HG03520 (cell line): ENCODE data around the gene ACE.

ENCODE experiments used
- ATAC-seq: cut with Tn5 transposase; IDR thresholded peaks from one replicate; pipeline ENCODE4 v1.9.1; 2021; ENCODE audit warnings: mild to moderate bottlenecking, moderate library complexity; ENCODE audit not compliant: unreplicated experiment

ACE gene

GRCh38 chr17:63476854-63477479 is at the start of gene ACE:
ACE (plus strand) TSS chr17:63477061; CDS start chr17:63477095, 34 bp downstream.
- no peak for ATAC-seq

DNA sequence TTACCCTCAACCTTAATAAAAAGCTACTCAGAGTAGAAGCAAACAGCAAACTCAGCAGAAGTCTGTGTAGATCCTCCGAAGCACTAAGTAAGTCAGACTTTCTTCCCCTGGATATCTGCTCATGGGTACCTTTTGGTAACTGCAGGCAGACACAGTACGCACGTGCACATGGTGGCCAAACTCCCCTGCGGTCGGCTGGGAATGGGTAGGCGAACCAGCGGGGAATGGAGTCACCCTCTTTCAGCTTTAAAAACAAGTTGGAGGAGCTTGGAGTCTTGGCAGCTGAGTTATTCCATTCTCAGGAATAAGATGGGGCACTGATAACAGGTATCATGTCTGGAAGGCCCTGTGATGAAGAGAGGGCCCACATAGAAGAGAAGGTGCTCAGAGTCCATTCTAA is 47.1 kb upstream of the ACE start:
- no peak for ATAC-seq

- no peak for ATAC-seq
Observed at GRCh38 chr17:63430223-63430622, 46.6 kb upstream of the ACE start.

DNA sequence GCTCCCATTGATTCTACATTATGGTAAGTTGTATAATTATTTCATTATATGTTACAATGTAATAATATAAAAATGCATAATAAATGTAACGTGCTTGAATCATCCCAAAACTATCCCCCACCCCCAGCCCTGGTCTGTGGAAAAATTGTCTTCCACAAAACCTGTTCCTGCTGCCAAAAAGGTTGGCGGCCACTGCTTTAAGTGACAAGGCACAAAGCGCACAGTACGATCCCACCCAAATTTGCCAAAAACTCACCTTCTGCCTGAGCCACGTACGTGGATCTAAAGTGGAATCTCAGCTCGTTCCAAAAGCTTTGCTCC is 45.3 kb upstream of the ACE start:
- no peak for ATAC-seq

- ATAC-seq, result no peak
Observed at GRCh38 chr17:63431939-63432804, 44.7 kb upstream of the ACE start.

- ATAC-seq, result no peak
Observed at GRCh38 chr17:63433746-63434591, 42.9 kb upstream of the ACE start.

DNA sequence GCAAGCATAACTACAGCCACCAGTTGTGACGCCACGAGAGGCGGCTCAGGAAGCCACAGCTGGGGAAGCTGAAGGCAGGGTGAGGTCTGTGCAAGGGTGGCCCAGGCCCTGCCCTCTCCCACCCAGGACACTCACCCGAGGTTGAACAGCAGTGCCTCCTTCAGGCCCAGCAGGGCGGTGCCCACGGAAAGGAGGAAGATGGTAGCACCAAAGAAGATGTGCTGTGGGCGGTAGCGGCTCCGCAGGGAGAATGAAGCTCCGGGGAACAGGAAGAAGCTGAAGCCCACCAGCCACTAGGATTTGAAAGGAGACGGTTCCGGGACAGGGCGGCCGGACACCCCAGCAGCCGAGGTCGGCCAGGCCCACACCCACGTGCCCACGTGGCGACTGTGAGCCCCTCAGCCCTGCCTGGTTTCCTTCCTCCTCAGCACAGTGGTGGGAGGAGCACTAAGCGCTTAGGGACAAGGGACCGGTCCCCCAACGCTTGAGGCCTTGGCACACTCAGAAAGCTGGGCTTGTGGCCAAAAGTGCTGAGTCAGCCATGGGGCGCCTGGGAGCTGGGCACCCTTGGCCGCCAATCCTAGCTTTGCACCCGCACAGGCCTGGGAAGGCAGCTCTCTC is 41.8 kb upstream of the ACE start:
- ATAC-seq, result no peak

- no peak for ATAC-seq
Observed at GRCh38 chr17:63435681-63436522, 41.0 kb upstream of the ACE start.

DNA sequence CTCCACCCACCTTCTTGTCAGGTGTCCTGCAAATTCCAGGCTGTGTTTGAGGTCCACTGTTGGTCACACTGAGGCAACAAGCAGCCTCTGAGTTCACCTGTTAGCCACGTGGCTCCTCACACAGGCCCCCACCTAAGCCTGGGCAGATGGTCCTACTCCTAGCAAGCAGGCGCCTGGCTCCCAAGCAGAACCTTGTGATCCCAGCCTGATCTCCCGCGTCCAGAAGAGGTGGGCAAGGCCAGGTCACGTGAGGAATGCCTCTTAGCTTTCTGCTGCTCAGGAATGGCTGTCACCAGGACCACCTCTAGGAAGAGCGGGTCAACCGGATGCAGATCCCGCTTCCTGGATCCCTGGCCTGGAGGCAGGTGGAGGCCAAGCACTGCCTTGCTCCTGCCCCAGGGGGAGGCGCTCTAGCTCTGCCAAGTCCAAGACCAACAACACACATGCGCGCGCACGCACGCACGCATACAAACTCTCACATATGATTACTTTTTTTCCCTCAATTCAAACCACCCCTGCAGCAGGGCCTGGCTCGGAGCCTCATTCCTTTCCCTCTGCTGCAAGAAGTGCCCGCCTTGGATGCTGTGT is 40.2 kb upstream of the ACE start:
- no peak for ATAC-seq

DNA sequence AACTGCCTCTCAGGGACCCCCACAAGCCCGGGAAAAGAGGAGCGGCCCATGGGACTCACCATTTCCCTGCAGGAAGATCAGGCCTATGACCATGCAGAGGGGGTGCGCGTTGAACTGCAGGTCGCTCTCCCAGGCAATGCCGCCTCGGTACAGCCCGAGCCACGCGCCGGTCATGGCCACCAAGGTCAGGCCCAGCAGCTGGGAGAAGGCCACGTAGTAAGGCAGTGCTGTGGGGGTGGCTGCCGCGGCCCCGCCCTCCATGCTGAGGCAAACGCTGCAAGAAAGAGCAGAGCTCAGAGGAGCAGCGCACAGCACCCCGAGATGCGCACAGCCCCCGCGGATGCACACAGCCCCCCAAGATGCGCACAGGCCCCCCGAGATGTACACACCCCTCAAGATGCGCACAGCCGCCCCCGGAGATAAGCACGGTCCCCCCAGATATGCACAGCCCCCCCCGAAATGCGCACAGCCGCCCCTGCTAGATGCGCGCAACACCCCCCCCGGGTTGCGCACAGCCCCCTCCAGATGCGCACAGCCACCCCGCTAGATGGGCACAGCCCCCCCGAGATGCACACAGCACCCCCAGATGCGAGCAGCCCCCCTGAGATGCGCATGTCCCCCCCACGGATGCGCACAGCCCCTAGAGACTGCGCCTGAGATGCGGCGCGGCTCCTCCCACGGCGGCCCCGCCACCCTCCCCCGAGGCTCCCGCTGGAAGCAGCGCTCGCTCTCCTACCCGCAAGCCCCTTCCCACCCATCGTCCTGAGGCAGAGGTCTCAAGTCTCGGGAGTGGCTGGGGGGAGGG is 39.4 kb upstream of the ACE start:
- no peak for ATAC-seq

DNA sequence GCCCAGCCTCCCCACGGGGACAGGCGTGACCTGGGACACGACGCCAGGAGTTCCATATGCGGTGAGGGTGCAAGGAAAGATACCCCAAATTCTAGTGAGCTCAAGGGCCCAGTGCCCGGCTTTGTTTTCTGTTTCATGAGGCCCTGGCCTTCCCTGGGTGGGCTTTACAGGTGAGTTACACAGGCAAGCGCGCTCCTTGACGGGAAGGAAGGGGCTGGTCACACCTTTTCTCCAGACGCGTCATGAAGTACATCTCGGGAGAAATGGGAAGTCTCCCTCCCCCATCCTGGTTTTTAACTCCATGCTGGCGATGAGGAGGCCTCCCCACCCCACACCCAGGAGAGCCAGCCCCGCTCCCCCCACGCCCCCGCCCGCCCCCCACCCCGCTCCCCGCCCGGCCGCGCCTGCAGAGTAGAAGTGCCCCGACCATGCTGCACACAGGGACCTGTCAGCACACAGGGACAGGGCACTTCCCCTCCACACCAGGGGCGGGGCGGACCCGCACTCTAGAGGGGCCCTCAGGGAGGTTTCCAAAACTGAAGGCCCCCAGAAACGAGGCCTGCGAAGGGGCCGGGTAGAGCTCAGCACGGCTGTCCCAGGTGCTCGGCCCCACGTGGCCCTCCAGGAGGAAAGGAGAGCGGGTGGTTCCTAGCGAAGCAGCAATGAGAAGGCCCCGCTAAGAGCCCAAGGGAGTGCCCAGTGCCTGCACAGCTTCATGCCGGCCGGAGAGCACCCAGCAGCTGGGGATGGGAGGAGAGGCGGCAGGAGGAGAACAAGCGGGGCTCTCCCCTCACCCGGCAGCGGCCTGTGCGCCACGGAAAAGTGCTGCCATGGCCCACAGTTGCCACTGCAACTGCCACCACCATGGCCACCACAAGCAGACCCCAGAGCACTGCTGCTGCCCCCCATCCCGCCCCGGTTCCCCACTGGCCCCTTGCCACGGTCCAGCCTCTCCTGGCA is 38.5 kb upstream of the ACE start:
- no peak for ATAC-seq

- no peak for ATAC-seq
Observed at GRCh38 chr17:63439687-63440086, 37.2 kb upstream of the ACE start.

DNA sequence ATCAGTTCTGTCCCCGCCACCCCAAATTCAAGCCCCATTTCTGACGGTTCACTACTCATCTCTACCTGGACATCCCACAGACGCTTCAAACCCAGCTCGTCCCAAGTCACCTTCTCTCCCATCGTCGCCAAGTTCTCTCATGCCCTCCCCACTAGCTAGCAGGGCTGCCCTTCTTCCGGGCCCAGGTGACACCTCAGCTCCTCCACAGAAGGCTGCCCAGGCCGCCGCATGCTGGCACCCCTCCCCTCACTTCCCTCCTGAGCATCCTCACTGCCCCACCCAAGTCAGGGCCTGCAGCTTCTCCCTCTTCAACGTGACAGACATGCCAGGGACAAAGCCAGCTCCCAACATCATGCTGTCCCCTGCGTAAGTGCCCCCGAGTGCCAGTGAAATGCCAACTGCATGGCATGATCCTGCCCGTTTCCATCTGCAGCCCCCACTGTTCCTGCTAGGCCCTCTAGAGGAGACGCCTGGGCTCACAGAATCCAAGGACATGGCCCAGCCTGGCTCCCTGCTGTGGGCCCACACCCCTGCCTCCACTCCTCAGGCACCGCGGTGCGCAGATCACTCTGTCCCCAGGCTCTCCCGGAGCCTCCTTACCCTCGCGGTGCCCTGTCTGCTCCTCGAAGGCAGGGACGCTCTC is 36.6 kb upstream of the ACE start:
- ATAC-seq, result no peak

DNA sequence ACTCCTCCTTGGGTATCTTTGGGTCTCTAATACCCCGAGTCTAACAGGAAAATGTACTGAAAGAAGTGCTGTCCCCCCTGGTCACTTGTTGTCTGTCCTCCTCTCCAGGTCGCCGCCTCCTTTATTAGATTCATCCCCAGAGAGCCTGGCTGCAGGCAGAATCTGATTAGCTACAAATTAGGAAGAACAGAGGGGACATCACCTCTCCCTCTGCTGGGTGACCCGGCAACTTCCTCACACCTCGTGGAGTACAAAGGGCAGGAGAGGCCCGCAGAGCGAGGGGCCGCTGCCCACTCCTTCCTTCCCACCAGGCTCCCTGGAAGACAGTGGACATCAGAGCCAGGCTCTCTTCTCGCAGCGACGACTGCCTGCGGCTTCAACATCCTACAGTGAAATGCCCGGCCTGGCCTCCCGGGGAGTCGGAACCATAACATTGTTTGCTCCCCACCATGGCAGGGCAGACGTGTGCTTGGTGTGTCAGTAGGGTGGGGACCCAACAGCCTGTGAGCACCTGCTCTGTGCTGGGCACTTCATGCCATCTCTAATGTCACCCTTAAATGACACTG is 36.0 kb upstream of the ACE start:
- ATAC-seq, result no peak

DNA sequence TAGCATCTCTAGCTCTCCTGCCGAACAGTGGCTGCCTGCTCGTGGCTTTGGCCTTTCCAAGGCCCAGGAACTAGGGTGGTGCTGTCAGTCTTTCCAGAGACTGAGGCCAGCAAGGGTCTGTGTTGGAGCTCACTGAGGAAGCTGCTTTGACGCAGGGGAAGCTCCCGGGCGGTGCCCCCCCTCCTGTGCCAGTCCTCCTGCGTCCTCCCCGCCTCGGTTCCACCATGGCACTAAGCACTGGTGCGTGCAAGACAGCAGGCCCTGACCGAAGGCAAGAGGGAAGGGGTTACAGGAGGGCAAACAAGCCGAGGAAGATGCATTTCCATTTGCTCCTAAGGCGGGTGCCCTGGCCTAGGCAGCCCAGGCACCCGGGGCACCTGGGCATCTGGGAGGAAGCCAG is 35.2 kb upstream of the ACE start:
- ATAC-seq, result no peak

DNA sequence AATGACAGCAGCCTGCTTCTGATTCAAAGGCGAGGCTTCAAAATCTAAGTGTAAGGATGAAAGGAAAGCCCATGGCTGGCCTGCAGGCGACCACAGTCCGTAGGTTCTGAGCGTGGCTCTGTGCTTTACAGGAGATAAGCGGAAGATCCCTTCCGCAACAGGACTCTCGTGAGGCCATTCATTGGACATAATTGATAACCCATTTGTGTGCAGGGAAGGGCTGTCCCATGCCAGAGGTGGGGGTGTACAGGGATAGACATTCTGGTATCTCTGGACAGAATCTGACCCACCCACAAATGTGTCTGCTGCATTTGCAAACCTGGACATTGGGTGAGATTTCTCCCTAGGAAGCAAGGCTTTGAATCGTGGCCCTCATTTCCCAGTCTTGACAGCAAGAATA is 34.8 kb upstream of the ACE start:
- no peak for ATAC-seq

GRCh38 chr17:63442549-63443035 is 34.3 kb upstream of the ACE start:
- no peak for ATAC-seq
